ENCODE results near the gene ASCL2.

Gene ASCL2, protein sequence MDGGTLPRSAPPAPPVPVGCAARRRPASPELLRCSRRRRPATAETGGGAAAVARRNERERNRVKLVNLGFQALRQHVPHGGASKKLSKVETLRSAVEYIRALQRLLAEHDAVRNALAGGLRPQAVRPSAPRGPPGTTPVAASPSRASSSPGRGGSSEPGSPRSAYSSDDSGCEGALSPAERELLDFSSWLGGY

DNA sequence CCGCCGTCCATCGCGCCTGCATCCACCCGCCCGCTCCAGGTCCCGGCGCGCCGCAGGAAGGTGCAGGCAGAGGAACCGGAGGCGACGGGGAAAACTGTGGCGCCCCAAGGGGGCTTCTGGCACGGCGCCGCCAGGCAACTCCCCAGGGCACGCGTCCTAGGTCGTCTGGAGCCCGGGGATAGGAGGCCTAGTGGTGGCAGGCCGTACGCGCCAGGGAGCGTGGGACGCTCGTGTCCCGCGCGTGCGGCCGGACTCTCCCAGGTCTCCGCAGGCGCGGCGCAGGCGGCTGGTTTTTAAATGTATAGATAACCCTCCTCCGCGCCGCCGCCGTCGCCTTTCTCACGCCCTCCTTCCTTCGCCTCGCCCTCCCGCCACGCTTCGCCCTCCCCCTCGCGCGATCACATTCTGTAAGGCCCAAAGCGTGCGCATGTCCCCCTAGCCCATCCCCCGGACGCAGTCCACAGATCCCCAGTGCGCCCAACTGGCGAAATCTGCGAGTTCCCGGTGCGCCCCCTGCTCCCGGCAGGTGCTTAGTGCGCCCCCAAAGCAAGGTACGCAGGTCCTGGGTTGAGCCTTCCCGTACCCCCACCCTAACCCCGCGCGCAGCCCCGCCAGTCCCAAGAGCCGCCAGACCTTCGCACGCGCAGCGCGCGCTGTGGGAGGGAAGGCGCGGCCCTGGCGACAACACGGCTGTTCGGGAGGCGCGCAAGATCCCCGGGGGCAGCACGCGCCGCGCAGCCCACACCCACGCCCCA, at the start of gene ASCL2:
ASCL2 (minus strand) TSS at position 267 of the 755 bp plus-strand sequence; CDS start at position 11, 256 bp downstream.
- TF ChIP-seq NFRKB (IDR thresholded peaks at IDR 0.05), result no peak
- no peak for TF ChIP-seq FOXK2 (IDR thresholded peaks at IDR 0.05)
- TF ChIP-seq FOXA1 (IDR thresholded peaks at IDR 0.05), result no peak
- no peak for TF ChIP-seq SUZ12 (IDR thresholded peaks at IDR 0.05)
- POLR2A ChIA-PET, result no interaction called here
- CTCF ChIA-PET, result no interaction called here
- no peak for DNase-seq (ENCODE audit: extremely low spot score)

DNA sequence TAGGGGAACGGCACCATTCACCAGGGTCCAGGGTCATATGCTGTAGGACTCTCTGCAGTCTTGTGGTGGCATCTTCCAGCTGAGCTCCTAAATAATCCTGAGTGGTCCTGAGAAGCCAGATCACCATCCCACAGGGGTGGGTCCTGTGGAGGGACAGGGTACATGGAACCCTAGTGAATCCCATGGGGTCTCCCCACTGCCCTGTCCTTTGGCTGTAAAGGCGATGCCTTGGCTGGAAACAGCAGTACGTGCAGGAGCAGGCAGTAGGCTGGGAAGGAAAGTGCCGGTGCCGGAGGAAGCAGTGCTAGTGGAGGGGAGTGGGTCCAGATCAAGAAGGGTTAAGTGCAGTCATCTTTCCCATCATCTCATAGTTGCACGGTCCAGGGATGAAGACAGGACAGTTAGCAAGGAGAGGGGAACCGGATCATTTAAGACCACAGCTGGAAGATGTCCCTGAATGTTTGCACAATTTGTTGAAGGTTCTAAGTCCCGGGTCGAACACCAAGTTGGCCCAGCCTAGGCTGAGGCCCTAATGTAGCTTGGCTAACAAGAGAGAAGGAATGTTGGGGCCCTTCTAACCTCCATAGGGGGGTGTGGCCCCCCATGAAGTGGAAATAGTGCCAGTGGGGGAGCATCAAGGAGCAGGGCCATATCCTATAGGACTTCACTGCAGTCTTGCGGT, 49.5 kb upstream of the ASCL2 start:
- ChIA-PET POLR2A (no interaction called here), CTCF (no interaction called here)
- DNase-seq (ENCODE audit: extremely low spot score), result no peak
- TF ChIP-seq FOXK2 (IDR thresholded peaks at IDR 0.05) (no peak), FOXA1 (IDR thresholded peaks at IDR 0.05) (no peak), L3MBTL2 (conservative IDR thresholded peaks at IDR 0.05) (no peak), CTBP1 (IDR thresholded peaks at IDR 0.05; ENCODE audit: borderline replicate concordance) (no peak), SUZ12 (IDR thresholded peaks at IDR 0.05) (no peak), FOXM1 (IDR thresholded peaks at IDR 0.05; ENCODE audit: borderline replicate concordance) (no peak), ARNT (IDR thresholded peaks at IDR 0.05) (no peak), BHLHE40 (IDR thresholded peaks at IDR 0.05; ENCODE audit: borderline replicate concordance) (no peak), ELF4 (IDR thresholded peaks at IDR 0.05) (no peak), NFRKB (IDR thresholded peaks at IDR 0.05) (no peak), SP1 (IDR thresholded peaks at IDR 0.05) (no peak), LEF1 (IDR thresholded peaks at IDR 0.05; ENCODE audit: borderline replicate concordance) (no peak), ZNF384 (IDR thresholded peaks at IDR 0.05) (no peak), HDGF (IDR thresholded peaks at IDR 0.05; ENCODE audit: borderline replicate concordance) (no peak), TARDBP (IDR thresholded peaks at IDR 0.05) (no peak)
- TF ChIP-seq, protein P1, sequence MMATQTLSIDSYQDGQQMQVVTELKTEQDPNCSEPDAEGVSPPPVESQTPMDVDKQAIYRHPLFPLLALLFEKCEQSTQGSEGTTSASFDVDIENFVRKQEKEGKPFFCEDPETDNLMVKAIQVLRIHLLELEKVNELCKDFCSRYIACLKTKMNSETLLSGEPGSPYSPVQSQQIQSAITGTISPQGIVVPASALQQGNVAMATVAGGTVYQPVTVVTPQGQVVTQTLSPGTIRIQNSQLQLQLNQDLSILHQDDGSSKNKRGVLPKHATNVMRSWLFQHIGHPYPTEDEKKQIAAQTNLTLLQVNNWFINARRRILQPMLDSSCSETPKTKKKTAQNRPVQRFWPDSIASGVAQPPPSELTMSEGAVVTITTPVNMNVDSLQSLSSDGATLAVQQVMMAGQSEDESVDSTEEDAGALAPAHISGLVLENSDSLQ (IDR thresholded peaks at IDR 0.05), result no peak

DNA sequence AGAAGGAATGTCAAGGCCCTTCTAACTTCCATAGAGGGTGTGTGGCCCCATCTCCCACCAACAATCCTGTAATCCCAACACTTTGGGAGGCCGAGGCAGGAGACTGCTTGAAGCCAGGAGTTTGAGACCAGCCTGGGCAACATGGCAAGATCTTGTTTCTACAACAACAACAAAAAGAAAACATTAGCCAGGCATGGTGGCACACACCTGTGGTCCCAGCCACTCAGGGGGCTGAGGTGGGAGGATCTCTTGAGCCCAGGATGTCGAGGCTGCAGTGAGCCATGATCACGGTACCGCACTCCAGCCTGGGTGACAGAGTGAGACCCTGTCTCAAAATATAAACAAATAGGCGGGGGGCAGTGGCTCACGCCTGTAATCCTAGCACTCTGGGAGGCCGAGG, 48.3 kb upstream of the ASCL2 start:
- POLR2A ChIA-PET, result no interaction called here
- CTCF ChIA-PET, result no interaction called here
- no peak for DNase-seq (ENCODE audit: extremely low spot score)
- no peak for TF ChIP-seq CTBP1 (IDR thresholded peaks at IDR 0.05; ENCODE audit: borderline replicate concordance)
- TF ChIP-seq, protein P1 (IDR thresholded peaks at IDR 0.05), result no peak
- TF ChIP-seq FOXK2 (IDR thresholded peaks at IDR 0.05), result no peak

DNA sequence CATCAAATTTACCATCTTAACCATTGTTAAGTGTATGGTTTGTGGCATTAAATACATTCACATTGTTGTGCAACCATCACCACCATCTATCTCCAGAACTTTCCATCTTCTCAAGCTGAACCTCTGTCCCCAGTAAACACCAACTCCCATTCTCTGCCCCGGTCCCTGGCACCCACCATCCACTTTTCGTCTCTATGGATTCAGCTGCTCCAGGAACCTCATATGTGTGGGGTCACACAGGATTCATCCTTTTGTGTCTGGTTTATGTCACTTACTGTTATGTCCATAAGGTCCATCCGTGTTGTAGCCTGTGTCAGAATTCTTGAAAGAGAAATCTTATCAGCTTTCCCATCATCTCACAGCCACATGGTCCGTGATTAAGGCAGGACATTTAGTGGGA, 47.7 kb upstream of the ASCL2 start:
- CTCF ChIA-PET, result no interaction called here
- POLR2A ChIA-PET, result no interaction called here
- no peak for DNase-seq (ENCODE audit: extremely low spot score)
- no peak for TF ChIP-seq ARNT (IDR thresholded peaks at IDR 0.05)
- TF ChIP-seq SUZ12 (IDR thresholded peaks at IDR 0.05), result no peak
- TF ChIP-seq L3MBTL2 (conservative IDR thresholded peaks at IDR 0.05), result no peak
- TF ChIP-seq ELF4 (IDR thresholded peaks at IDR 0.05), result no peak
- no peak for TF ChIP-seq ZNF384 (IDR thresholded peaks at IDR 0.05)
- no peak for TF ChIP-seq NFRKB (IDR thresholded peaks at IDR 0.05)
- TF ChIP-seq FOXK2 (IDR thresholded peaks at IDR 0.05), result no peak
- TF ChIP-seq SP1 (IDR thresholded peaks at IDR 0.05), result no peak

DNA sequence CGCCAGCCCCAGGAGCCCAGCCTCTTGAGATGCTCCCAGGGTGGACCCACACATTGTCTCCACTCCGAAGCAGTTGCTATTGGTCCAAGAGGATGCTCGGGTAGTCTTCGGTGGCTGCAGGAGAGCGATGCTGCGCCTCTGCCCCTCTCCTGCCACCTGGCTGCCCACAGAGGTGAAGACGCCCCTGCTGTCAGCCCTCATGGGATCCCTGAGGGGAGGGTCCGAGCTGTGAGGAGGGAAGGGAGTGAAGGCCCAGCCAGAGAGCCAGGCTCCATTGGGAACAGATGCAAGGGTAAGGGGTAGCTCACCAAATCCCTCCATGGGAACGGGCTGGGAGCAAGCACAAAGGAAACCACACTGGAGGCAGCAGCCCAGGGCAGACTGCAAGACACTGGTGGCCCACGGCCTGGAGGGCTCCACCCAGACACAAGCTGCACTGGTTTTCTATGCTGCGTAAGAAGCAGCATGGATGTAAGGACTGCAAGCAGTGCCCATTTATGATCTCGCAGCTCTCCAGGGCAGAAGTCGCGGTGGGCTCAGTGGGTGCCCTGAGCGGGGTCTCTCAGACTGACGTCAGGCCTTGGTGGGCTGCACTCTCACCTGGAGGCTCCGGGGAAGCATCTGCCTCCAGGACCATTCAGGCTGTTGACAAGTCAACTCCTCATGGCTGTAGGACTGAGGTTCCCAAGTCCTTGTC, 47.1 kb upstream of the ASCL2 start:
- TF ChIP-seq ELF4 (IDR thresholded peaks at IDR 0.05) (no peak), LEF1 (IDR thresholded peaks at IDR 0.05; ENCODE audit: borderline replicate concordance) (no peak), FOXA1 (IDR thresholded peaks at IDR 0.05) (no peak), SUZ12 (IDR thresholded peaks at IDR 0.05) (no peak), ARNT (IDR thresholded peaks at IDR 0.05) (no peak), L3MBTL2 (conservative IDR thresholded peaks at IDR 0.05) (no peak), BHLHE40 (IDR thresholded peaks at IDR 0.05; ENCODE audit: borderline replicate concordance) (no peak), ZNF384 (IDR thresholded peaks at IDR 0.05) (no peak), HDGF (IDR thresholded peaks at IDR 0.05; ENCODE audit: borderline replicate concordance) (no peak)

DNA sequence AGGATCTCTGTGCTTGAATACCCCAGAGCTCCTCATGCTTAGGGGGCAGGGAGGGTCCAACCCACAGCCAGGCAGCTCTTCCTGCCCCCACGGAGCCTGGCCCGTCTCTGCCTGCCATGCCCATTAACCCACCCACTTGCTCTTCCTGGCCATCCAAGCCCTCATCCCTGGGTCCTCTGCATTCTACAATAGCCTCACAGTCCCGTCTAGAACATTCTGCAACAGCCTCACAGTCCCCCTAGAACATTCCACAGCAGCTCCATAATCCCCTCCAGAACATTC, 46.5 kb upstream of the ASCL2 start:
- POLR2A ChIA-PET, result no interaction called here
- no peak for TF ChIP-seq ARNT (IDR thresholded peaks at IDR 0.05)
- TF ChIP-seq ZNF384 (IDR thresholded peaks at IDR 0.05), result no peak
- no peak for TF ChIP-seq BHLHE40 (IDR thresholded peaks at IDR 0.05; ENCODE audit: borderline replicate concordance)
- no peak for TF ChIP-seq L3MBTL2 (conservative IDR thresholded peaks at IDR 0.05)
- TF ChIP-seq LEF1 (IDR thresholded peaks at IDR 0.05; ENCODE audit: borderline replicate concordance), result no peak
- TF ChIP-seq FOXM1 (IDR thresholded peaks at IDR 0.05; ENCODE audit: borderline replicate concordance), result no peak
- TF ChIP-seq SUZ12 (IDR thresholded peaks at IDR 0.05), result no peak
- no peak for DNase-seq (ENCODE audit: extremely low spot score)
- CTCF ChIA-PET, result interaction anchor here (0.6 kb wide), 1 partner anchor 12 kb away, joined by 3 read pairs; no protein-coding TSS in a partner anchor

More for the DNA sequence above, 47.1 kb upstream of the ASCL2 start:
- ChIA-PET POLR2A (no interaction called here), CTCF (interaction anchor here (0.6 kb wide), 1 partner anchor 13 kb away, joined by 3 read pairs; no protein-coding TSS in a partner anchor)
- DNase-seq (ENCODE audit: extremely low spot score), result no peak
